Loucy (cell line): ENCODE measurements around the gene HOXA6.

Experiments
- EZH2phosphoT487 ChIP-seq: fragments of 200-600 bp; IDR thresholded peaks from 2 replicates; pipeline ENCODE4 v1.6.1; 2018; ENCODE audit warnings: antibody characterized with exemption, mild to moderate bottlenecking, moderate library complexity, borderline replicate concordance
- TF ChIP-seq, protein P1 (sequence below): fragments of 200-600 bp; sonication (generic); conservative IDR thresholded peaks from 2 replicates; pipeline ENCODE4 v1.5.1; 2014; ENCODE audit warnings: mild to moderate bottlenecking, antibody characterized with exemption, low read length

DNA sequence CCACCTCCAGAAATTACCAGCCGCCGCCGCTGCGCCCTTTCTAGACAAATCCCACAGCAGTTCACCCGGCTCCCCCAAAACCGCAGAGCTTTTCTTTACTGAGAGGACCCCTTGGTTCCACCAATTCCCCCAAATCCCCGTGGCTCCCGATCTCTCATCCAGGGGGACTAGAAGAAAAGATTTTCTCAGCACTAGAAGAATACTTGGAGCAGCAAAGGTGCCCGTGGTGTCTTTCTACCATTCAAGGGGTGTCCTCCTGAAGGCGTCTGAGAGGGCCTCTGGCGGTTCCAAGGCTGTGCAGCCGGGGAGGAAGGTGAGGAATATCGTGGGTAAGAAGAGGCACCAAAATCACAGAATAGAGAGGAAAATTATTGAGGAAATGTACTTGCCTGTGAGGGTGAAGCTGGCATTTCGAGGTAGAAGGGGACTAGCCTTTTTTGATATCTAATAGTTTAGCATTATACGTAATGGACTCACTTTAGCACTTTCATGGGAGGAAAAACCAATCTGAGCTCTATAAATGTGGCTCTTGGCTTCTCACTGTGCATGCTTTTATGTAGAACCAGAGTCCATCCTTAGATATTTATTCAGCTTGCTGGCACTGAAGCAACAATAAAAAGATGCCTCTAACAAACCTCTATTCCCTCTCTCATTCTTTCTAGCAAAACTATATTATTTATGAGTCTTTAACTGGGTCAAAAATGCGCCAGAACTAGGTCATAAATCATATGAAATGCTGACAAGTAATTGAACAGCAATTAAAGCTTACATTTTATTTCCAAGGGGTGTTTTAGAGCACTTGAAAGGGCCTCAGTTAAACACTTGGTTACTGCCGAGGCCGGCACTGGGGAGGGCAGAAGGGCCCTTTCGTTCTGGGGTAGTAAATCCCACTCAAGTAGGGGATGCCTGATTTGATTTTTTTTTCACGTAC, 31.3 kb downstream of the HOXA6 start:
- TF ChIP-seq, protein P1, sequence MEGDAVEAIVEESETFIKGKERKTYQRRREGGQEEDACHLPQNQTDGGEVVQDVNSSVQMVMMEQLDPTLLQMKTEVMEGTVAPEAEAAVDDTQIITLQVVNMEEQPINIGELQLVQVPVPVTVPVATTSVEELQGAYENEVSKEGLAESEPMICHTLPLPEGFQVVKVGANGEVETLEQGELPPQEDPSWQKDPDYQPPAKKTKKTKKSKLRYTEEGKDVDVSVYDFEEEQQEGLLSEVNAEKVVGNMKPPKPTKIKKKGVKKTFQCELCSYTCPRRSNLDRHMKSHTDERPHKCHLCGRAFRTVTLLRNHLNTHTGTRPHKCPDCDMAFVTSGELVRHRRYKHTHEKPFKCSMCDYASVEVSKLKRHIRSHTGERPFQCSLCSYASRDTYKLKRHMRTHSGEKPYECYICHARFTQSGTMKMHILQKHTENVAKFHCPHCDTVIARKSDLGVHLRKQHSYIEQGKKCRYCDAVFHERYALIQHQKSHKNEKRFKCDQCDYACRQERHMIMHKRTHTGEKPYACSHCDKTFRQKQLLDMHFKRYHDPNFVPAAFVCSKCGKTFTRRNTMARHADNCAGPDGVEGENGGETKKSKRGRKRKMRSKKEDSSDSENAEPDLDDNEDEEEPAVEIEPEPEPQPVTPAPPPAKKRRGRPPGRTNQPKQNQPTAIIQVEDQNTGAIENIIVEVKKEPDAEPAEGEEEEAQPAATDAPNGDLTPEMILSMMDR: no peak
- no peak for TF ChIP-seq EZH2phosphoT487
